ENCODE data around the gene AKR7A3.
"Not testable (repeated sequence)": the region's sequence is repeated elsewhere in the genome, so short reads cannot be mapped to it uniquely, and the experiment has no call there.

The AKR7A3 gene

GRCh38 chr1:19287436-19288185, 959 bp downstream of the AKR7A3 start:
- no peak for DNase-seq

- DNase-seq, result not testable (repeated sequence)
Observed at GRCh38 chr1:19285807-19286206, 2.8 kb downstream of the AKR7A3 start.

GRCh38 chr1:19285366-19285765, 3.2 kb downstream of the AKR7A3 start:
- not testable (repeated sequence) for DNase-seq

GRCh38 chr1:19284881-19285280, 3.7 kb downstream of the AKR7A3 start:
- no peak for DNase-seq

GRCh38 chr1:19283891-19284290, 4.7 kb downstream of the AKR7A3 start:
- DNase-seq, result no peak

- no peak for DNase-seq
Observed at GRCh38 chr1:19274636-19275035, 13.9 kb downstream of the AKR7A3 start.

GRCh38 chr1:19273844-19274531, 14.6 kb downstream of the AKR7A3 start:
- DNase-seq, result not testable (repeated sequence)

GRCh38 chr1:19273106-19273843, 15.3 kb downstream of the AKR7A3 start:
- no peak for DNase-seq

GRCh38 chr1:19272064-19272463, 16.5 kb downstream of the AKR7A3 start:
- DNase-seq, result no peak

- not testable (repeated sequence) for DNase-seq
Observed at GRCh38 chr1:19270343-19270730, 18.2 kb downstream of the AKR7A3 start.

- not testable (repeated sequence) for DNase-seq
Observed at GRCh38 chr1:19269427-19270342, 18.9 kb downstream of the AKR7A3 start.

- DNase-seq, result no peak
Observed at GRCh38 chr1:19268445-19268844, 20.1 kb downstream of the AKR7A3 start.

GRCh38 chr1:19262744-19263143, 25.8 kb downstream of the AKR7A3 start:
- no peak for DNase-seq

GRCh38 chr1:19262047-19262446, 26.5 kb downstream of the AKR7A3 start:
- no peak for DNase-seq

GRCh38 chr1:19260211-19261138, 28.1 kb downstream of the AKR7A3 start:
- DNase-seq, result peak; percentile 89

- DNase-seq, result no peak
Observed at GRCh38 chr1:19258353-19258752, 30.2 kb downstream of the AKR7A3 start.

- no peak for DNase-seq
Observed at GRCh38 chr1:19257178-19257914, 31.2 kb downstream of the AKR7A3 start.

GRCh38 chr1:19256301-19256700, 32.3 kb downstream of the AKR7A3 start:
- not testable (repeated sequence) for DNase-seq

GRCh38 chr1:19255288-19255687, 33.3 kb downstream of the AKR7A3 start:
- DNase-seq, result no peak

GRCh38 chr1:19254416-19254815, 34.2 kb downstream of the AKR7A3 start:
- DNase-seq, result no peak

Measured in fibroblast of skin of abdomen (primary cell).